Suppressor macrophage treated with lipopolysaccharide for 4 hours (primary cell): ENCODE measurements around the gene MFAP2.

Experiments used
- DNase-seq: peaks from one replicate; pipeline ENCODE4 v3.0.0-alpha.2; 2020

MFAP2 gene

DNA sequence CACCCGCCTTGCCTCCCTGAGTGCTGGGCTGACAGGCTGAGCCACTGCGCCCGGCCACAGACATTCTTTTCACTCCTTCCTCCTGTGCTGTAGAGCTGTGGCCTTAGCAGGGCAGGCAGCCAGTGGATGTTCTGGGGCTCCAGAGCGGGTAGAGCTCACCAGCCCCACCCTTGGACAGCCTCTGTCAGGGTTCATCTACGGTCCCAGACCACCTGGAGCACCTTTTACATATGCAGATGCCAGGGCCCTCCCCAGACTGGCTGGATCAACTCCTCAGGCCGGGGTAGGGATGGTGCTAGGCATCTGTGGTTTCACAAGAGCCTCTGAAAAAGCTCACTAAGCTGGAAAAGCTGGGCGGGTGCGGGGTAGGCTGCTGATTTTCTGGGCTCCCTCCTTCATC lies 26.7 kb upstream of the MFAP2 start:
- DNase-seq: no peak

DNA sequence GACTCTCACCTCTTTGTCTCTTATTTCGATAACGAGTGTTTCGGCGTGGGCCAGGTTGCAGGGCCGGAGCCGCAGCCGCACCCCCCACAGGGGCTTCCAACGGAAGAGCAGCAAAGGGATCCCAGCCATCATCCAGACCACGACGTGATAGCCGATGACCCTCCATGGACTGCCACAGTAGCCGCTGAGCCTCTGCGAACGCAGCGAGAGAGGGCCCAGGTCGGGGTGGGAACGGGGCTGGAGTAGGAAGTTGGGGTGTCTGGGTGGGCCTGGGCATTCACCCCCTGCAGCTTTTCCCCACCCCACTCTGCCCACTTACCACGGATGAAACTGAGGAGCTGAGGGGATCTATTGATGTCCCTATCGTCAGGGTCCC lies 24.9 kb upstream of the MFAP2 start:
- DNase-seq: no peak

DNA sequence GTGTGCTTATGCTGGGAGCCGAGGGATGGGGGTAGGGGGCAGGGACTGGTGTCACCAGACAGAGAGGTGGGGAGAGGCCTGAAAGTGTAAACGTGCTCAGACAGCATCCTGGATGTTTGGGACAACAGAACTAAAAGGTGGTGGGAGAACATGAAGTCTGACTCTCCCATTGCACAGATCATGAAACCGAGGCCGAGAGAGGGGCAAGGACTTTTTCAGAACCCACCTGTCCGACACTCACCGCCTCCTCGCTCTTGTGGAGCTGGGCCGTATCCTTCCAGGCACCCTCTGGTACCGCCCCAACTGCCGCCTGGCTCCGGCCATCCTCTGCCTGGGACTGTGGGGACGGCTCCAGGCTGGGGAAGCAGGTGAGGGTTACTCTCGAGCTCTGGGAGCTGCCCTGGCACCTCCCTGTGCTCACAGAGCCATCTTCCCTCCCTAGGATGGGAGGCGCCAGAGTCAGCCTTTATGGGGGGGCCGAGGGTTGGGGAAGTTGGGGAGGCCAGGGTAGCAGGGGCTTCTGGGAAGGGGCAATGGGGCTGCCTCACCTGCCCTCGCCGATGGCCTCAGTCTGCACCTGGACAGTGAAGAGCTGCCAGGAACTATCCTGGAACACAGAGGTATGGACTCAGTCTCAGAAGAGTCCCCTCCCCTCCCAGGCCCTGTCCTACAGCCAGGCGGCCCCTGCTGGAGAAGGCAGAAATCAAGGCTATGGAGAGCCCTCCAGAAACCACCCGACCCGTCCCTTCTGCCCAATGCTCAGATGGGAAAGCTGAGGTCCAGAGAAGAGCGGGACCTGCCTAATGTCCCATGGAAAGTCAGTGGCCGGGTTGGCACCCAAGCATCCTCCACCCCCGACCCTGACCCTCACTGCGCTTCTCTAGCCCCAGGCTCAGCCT lies 24.3 kb upstream of the MFAP2 start:
- DNase-seq: no peak

DNA sequence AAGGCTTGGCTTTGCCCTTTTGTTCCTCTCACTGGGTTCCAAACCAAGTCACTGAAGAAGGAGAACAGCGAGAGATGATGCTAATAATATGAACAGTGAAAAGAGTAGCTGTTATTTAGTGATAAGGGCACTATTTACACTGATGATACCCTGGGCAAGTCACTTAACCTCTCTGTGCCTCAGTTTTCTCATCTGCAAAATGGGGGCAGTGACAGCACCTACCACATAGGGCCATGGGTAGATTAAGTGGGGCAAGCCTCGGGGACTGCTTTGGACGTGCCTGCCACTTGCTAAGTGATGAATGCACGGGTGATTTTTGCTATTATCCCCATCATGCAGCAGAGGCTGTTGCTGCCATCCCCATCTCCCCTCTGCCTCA lies 22.1 kb upstream of the MFAP2 start:
- DNase-seq: no peak

DNA sequence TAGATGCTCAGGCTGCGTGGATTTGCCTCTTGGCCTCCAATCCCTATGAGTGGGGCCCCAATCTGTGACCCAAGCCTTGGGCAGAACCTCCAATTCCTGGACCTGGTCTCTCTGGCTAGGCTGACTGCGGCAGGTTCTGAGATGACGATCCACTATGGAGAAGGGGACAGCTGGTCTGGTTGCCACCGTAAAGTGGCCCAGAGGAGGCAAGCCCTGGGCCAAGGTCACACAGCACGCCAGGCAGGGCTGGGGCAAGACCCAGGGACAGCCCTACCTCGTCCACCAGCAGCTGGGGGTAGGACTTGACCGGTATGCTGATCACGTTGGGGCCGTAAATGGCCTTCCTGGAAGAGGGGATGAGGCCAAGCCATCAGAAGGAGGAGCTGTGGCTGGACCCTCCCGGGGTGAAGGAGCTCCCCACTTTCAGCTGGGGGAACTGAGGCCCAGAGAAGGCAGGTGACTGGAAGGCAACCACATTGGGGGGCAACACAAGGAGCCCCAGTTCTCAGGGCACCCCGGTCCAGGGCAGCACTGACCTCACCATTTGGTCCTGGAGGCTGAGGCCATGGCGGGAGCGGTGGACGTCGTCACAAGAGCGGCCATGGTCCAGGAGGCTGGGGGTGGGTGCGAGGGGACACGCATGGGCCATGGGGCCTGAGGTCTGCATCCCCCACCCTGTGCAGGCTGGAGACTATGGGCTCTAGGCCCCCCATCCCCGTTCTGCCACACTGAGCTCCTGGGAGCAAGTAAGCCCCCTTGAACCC lies 21.5 kb upstream of the MFAP2 start:
- no peak for DNase-seq

DNA sequence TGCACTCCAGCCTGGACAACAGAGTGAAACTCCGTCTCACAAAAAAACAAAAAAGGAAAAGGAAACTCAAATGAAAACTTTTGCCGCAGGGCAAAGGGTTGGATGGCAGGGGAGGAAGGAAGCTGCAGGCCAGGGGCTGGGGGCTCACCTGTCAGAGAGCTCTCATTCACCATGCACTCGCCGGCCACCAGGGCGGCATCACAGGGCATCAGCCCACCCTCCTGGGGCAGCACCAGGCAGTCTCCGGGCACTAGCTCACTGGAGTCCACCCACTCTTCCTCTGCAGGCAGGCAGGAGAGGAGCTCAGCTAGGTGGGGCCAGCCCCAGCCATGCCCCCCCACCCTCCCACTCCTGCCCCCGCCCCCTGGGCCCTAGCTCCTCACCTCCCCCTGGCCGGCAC lies 19.4 kb upstream of the MFAP2 start:
- no peak for DNase-seq

DNA sequence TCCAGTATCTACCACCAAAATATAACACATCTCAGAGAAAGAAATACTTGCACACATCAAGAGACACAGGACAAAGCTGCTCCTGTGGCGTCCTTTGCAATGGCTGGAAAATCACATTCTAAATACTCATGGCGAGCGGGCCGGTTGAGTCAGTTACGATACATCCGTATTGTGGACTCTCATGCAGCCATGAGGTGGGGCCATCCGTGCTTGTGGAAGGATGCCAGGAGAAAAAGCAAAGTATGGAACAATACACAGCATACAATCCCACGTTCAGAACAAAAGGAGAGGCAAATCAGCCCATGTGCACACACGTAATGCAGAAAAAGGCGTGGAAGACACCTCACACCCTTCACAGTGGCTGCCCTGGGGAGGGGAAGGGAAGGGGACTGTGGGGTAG lies 18.2 kb upstream of the MFAP2 start:
- DNase-seq: no peak

DNA sequence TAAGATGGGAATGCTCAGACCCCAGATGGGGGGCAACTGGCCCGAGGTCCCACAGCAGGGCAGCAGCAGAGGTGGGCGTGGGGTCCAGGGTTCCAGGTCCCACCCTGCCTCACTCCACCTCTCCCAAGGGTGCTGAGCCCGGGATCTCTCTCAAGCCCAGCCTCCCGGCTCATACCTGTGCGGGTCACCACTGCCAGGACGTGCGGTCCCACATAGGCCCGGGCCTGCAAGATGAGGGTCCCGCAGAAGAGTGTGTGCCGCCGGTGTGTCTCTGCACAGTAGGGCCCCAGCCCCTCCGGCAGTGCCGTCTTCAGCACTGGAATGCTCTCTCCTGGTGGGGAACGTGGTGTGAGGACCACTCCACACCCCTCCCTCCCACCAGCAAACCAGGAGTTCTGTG lies 16.4 kb upstream of the MFAP2 start:
- DNase-seq: no peak

DNA sequence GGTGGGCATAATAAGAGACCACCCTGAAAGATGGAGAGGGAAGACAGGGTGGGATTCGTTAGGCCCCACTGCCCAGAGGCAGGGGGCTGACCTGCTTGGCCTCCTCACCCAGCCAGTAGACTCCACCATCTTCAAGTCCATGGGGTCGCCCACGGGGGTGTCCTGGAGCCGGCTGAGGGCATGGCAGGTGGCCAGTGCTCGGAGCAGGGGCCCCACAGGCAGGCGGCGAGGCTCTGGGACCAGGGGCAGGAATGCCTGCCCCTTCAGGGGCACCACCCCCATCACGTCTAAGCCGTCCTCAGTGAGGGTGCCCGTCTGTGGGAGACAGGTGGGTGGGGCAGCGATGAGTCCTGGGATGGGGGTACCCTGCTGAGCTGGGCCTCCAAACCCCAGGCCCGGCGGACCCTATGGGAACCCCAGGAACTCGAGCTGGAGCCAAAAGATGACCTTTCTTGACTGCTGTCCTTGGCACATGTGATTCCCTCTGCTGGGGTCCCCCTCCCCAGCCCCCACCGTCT lies 13.2 kb upstream of the MFAP2 start:
- no peak for DNase-seq

DNA sequence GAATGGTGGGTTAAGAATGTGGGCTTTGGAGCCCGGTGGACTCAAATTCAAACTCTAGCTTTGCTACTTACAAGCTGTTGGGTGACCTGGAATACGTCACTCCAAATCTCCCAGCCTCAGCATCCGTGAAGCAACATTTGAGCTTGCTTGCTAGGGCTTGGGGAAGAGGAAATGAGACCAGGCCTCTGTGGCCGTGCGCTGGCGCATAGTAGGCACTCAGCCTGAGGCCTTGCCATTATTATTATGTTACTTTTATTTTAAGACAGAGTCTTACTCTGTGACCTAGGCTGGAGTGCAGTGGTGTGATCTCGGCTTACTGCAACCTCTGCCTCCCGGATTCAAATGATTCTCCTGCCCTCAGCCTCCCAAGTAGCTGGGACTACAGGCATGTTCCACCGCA lies 12.3 kb upstream of the MFAP2 start:
- DNase-seq: no peak

DNA sequence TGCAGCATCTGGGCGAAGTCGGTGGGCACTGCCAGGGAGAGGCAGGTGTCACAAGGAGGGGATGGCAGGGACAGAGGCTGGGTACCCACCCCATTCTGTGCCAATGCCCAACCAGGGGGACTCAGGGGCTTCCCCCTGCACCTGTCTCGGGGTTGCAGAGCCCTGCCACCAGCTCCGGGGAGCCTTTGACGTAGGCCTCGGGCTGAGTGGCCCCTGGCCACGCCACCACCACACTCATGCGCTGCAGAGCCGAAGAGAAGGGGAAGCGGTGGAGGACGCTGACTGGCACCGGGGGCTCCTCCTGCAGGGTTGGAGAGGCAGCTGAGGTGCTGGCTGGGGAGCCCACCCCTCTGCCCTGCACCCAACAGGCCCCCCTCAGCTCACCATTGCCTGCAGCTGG lies 11.7 kb upstream of the MFAP2 start:
- DNase-seq: no peak

DNA sequence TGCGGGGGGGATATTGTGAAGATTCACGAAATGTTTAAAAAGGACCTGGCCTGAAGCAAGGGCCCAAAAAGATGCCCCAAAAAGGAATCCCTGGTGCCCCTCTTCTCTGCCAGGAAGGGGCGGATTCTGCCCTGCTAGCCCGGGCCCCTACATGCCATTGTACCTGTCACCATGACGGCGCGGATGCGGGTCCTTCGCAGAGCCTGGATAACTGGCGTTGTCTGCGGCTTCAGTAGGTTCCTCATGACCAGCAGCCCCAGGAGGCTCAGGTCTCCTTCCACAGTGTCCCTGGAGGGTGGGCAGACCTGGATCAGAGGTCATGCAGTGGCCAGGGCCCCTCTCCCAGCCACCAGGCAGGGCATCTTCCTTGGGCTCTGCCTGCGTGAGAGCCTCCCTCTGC lies 11.2 kb upstream of the MFAP2 start:
- DNase-seq: no peak

DNA sequence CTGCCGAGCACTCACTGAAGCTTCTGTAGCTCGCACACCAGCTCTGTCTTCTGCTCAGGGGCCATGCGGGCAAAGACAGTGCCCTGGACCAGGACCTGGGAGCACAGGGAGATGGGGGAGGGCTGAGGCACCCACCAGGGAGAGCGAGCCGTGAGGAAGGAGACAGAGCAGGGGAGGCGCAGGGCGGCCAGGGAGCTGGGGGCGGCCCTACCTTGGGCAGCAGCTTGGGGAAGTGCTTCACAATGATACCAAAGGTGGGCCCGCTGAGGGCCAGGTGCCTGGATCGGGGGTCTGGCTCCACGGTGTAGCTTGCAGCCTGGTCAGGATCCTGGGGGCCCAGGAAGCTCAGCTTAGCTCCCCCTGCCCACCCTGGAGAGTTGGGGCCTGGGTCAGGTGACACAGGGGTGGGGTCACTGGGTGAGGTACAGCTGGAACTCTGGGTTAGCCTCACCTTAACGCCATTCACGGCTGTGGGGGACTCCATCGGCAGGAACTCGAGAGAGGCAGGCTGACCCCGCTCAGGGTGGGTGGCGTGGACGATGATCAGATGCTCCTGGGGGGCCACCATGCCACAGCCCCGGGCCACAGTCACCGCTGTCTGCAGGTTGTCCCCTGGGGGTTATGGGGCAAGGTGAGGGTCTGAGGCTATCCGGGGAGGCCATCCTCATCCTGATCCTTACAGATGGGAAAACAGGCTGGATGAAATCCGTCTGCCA lies 9.4 kb upstream of the MFAP2 start:
- no peak for DNase-seq

DNA sequence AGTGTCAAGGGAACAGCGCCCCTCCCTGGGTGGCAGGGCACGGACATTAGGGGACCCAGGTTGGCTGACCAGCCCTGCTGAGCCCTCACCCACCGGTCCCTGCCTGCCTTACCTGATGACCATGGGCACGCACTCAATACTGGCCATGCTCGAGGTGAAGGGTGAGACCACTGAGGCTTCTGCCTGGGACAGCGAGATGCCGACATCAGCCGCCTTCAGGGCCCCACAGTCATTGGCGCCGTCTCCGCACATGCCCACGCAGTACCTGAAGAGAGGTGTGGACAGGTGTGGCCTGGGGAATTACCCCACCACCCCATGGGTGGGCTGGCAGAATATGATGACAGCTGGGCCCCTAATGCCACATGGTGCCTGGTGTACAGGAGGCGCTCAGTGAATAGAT lies 7.8 kb upstream of the MFAP2 start:
- DNase-seq: no peak

DNA sequence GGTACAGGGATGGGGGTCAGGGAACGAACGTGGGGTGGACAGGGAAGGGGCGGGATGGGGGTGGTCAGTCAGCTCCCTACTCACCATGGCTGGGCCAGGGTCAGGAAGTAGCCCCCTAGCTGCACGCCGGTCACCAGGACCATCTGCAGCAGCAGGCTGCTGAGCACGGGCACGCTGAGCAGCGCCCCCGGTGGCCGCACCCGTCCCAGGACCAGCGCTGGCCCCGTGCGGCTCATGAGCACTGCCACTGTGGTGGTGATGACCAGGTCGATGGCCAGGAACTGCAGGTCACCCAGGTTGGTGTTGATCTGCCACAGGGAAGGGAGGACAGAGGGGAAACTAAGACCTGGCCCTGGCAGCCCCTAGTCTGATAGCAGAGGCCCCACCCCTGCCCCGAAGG lies 6.5 kb upstream of the MFAP2 start:
- DNase-seq: no peak

DNA sequence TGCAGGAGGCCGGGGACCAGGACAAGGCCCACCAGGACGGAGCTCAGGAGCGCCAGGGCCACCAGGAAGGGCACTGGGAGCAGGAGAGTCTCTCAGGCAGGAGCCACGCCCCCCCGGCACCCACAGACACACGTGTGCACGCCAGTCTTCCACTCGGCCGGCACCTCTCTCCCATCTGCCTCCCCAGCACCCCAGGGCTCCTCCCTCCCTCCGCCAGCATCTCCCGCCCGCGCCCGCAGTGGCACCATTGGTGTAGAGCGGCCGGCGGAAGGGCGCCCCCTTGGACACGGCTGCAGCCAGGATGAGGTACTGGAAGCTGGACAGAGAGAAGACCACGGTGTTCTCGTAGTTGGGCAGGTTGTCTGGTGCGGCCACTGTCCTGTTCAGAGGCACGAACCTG lies 6.1 kb upstream of the MFAP2 start:
- DNase-seq: no peak

DNA sequence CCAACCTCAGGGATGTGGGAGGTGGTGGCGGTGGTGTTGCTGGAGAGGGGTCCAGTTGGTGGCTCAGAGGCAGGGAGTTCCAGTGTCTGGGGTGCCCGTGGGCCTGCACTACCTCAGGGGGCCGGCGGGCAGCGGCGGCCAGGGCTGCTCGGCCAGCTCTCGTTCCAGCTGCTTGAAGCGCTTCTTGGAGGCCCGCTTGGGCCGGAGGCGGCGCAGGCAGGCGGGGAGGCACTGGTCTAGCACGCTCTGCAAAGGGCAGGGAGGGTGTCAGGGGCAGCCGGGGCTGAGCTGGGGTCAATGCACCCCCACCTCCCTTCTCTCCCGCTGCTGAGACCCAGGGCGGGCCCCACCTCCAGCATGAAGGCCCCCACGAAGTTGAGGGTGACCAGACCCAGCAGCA lies 5.7 kb upstream of the MFAP2 start:
- no peak for DNase-seq

DNA sequence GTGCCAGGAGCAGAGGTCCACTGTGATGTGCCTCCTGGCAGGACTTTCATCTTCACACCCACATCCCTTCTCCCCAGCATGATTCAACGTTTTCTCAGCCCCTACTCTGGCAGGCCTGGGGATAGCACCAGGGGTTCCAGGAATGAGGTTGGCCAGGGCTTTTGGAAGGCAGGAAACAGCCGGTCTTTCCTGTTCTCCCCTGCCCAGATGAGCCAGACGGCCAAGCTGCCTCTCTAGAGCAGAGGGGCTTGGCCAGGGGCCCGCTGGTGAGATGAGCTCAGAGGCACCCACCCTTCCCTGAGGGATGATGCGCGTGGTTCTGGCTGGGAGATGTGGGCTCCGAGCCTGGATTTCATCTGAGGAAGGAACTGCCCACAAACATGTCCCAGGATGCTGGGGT lies 4.3 kb upstream of the MFAP2 start:
- no peak for DNase-seq

DNA sequence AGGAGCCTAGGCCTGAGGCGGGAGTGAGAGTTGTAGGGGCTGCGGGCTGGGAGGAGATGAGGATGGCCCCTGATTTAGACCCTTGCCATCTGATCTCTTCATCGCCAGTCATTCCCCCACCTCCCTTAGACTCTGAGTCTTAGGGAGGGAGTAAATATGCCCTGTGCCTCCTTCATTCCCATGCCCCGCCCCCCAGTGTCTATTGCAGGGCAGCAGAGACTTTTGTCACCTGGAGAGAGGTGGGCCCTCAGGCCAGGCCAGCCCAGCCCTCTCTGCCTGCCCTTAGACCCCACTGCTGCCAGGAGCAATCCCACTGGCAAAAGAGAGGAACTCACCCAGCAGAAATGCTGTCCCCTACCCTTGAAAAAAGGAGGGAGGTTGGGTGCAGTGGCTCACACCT lies 3.2 kb upstream of the MFAP2 start:
- no peak for DNase-seq

DNA sequence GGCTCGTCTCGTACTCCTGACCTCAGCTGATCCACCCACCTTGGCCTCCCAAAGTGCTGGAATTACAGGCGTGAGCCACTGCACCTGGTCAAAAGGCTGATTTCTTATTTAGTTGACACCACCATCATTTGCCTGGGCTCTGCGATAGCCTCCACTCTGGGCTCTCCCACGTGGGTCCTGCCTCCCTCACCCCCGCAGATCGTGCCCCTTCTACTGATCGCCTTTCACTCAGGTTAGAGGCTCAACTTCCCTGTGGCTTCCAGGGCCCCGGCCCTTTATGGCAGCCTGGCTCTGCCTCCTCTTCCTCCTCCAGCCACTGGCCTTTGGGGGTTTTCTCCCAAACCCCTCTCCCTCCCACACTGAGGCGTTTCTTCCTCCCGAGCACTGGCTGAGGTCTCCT lies 2.5 kb upstream of the MFAP2 start:
- no peak for DNase-seq

DNA sequence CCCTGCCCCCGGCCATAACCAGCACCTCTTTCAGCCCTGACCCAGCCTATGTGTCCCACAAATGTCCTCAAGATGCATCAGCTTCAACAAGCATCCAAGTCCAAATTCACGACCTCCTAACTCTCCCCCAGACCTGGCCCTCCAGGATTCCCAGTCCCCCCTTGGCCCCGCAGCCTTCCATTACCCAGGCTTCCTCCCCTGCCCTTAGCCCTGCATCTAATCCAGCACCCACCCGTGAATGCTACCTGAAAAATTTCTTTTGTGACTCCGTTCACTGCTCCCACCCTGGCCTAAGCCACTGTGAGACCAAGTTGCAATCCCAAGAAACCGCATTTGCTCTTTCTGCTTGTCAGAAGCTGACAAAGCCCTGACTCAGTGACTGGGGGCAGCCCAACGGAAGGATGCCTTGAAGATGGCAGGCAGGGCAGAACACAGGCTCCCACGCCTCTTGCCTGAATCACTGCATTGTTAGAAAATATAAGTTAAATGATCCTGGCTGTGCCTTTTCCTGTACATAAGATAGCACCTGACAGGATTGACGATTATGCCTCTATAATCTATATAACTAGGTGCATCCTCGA lies 939 bp upstream of the MFAP2 start:
- no peak for DNase-seq

DNA sequence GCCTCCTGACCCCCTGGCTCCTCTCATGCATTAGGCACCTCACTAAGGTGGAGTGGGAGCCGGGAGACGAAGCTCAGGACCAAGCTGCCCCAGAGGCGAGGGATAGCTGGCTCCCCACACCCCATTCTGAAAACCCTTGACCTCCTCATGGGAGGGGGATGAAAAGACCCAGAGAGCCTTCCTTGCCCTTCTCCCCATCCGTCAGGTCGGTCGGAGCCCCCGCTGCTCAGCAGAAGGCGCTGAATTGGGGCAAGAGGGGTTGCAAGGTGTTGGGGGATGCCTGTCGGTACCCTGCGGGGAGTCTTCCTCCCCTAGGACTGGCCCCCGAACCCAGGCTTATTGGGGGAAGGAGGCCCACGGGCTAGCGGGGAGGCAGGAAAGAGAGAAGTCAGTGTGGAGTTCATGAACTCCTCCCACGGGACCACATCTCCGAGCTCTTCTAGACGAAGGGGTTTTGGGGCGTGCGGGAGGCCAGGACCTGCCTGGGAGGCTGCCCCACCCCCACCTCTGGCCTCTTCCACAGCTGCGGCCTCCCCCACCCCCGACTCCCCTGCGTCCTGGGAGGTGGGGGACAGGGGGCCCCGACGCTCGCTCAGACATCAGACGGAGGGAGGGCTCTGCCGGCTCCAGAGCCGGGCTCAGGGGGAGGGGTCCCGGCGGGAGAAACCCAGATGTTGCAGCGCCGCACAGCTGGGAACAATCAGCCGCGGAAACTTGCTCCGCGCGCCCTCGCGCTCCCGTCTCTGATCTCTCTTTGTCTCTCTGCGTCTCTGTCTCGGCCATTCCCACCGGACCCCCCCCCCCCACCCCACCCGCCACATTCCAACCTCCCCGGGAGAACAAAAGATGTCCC lies 719 bp downstream of the MFAP2 start:
- no peak for DNase-seq
